ENCODE measurements around the gene FLOT1.

FLOT1 gene

GRCh38 chr6:30742316-30743098 is at the start of gene FLOT1:
TSS of gene FLOT1 (minus strand) at chr6:30742687. CDS start at chr6:30742189, 498 bp downstream.
- Histone ChIP-seq H3K4me3 (ENCODE audit: low read length) (peak within 1 kb of the TSS; percentile 72), H3K9ac (ENCODE audit: low read length) (peak within 1 kb of the TSS; percentile 98), H3K36me3 (ENCODE audit: control insufficient read depth, insufficient read depth, low read length) (peaks cover 6% of the 10 kb centered on the region), H3K4me1 (ENCODE audit: control insufficient read depth, insufficient read depth, low read length) (peaks cover 42% of the 10 kb centered on the region), H3K27me3 (ENCODE audit: control insufficient read depth, insufficient read depth, low read length) (no peaks in the 10 kb centered on the region), H3K9me3 (ENCODE audit: control insufficient read depth, low read length) (no peaks in the 10 kb centered on the region)

GRCh38 chr6:30790724-30791383 is 48.4 kb upstream of the FLOT1 start:
- Histone ChIP-seq H3K9ac (ENCODE audit: low read length) (no peak overlapping the region), H3K4me1 (ENCODE audit: control insufficient read depth, insufficient read depth, low read length) (peaks cover 27% of the 10 kb centered on the region), H3K27me3 (ENCODE audit: control insufficient read depth, insufficient read depth, low read length) (no peaks in the 10 kb centered on the region), H3K9me3 (ENCODE audit: control insufficient read depth, low read length) (no peaks in the 10 kb centered on the region), H3K4me3 (ENCODE audit: low read length) (no peak overlapping the region), H3K36me3 (ENCODE audit: control insufficient read depth, insufficient read depth, low read length) (no peaks in the 10 kb centered on the region)

GRCh38 chr6:30789606-30790005 is 47.1 kb upstream of the FLOT1 start:
- peaks cover 27% of the 10 kb centered on the region for H3K4me1 ChIP-seq (ENCODE audit: control insufficient read depth, insufficient read depth, low read length)

GRCh38 chr6:30787954-30788353 is 45.5 kb upstream of the FLOT1 start:
- no peak overlapping the region for H3K9ac ChIP-seq (ENCODE audit: low read length)
- no peaks in the 10 kb centered on the region for H3K27me3 ChIP-seq (ENCODE audit: control insufficient read depth, insufficient read depth, low read length)
- H3K36me3 ChIP-seq (ENCODE audit: control insufficient read depth, insufficient read depth, low read length), result no peaks in the 10 kb centered on the region
- peaks cover 17% of the 10 kb centered on the region for H3K4me1 ChIP-seq (ENCODE audit: control insufficient read depth, insufficient read depth, low read length)
- no peak overlapping the region for H3K4me3 ChIP-seq (ENCODE audit: low read length)
- no peaks in the 10 kb centered on the region for H3K9me3 ChIP-seq (ENCODE audit: control insufficient read depth, low read length)

More at GRCh38 chr6:30789606-30790005, 47.1 kb upstream of the FLOT1 start:
- no peaks in the 10 kb centered on the region for H3K9me3 ChIP-seq (ENCODE audit: control insufficient read depth, low read length)
- H3K9ac ChIP-seq (ENCODE audit: low read length), result no peak overlapping the region
- H3K4me3 ChIP-seq (ENCODE audit: low read length), result no peak overlapping the region
- no peaks in the 10 kb centered on the region for H3K36me3 ChIP-seq (ENCODE audit: control insufficient read depth, insufficient read depth, low read length)
- no peaks in the 10 kb centered on the region for H3K27me3 ChIP-seq (ENCODE audit: control insufficient read depth, insufficient read depth, low read length)

- H3K4me1 ChIP-seq (ENCODE audit: control insufficient read depth, insufficient read depth, low read length), result peaks cover 47% of the 10 kb centered on the region
- no peaks in the 10 kb centered on the region for H3K36me3 ChIP-seq (ENCODE audit: control insufficient read depth, insufficient read depth, low read length)
- no peaks in the 10 kb centered on the region for H3K9me3 ChIP-seq (ENCODE audit: control insufficient read depth, low read length)
- H3K27me3 ChIP-seq (ENCODE audit: control insufficient read depth, insufficient read depth, low read length), result no peaks in the 10 kb centered on the region
- H3K9ac ChIP-seq (ENCODE audit: low read length), result peak overlapping the region; percentile 57
- no peak overlapping the region for H3K4me3 ChIP-seq (ENCODE audit: low read length)
Measured at GRCh38 chr6:30782425-30783014, 40.0 kb upstream of the FLOT1 start.

GRCh38 chr6:30781743-30782424 is 39.4 kb upstream of the FLOT1 start:
- Histone ChIP-seq H3K4me3 (ENCODE audit: low read length) (no peak overlapping the region), H3K4me1 (ENCODE audit: control insufficient read depth, insufficient read depth, low read length) (peaks cover 53% of the 10 kb centered on the region), H3K27me3 (ENCODE audit: control insufficient read depth, insufficient read depth, low read length) (no peaks in the 10 kb centered on the region), H3K9ac (ENCODE audit: low read length) (peak overlapping the region; percentile 57), H3K9me3 (ENCODE audit: control insufficient read depth, low read length) (no peaks in the 10 kb centered on the region), H3K36me3 (ENCODE audit: control insufficient read depth, insufficient read depth, low read length) (no peaks in the 10 kb centered on the region)

- H3K9me3 ChIP-seq (ENCODE audit: control insufficient read depth, low read length), result no peaks in the 10 kb centered on the region
- H3K27me3 ChIP-seq (ENCODE audit: control insufficient read depth, insufficient read depth, low read length), result no peaks in the 10 kb centered on the region
- H3K4me3 ChIP-seq (ENCODE audit: low read length), result no peak overlapping the region
- no peaks in the 10 kb centered on the region for H3K36me3 ChIP-seq (ENCODE audit: control insufficient read depth, insufficient read depth, low read length)
- H3K4me1 ChIP-seq (ENCODE audit: control insufficient read depth, insufficient read depth, low read length), result peaks cover 54% of the 10 kb centered on the region
- H3K9ac ChIP-seq (ENCODE audit: low read length), result peak overlapping the region; percentile 57
Measured at GRCh38 chr6:30781395-30781742, 38.9 kb upstream of the FLOT1 start.

- H3K36me3 ChIP-seq (ENCODE audit: control insufficient read depth, insufficient read depth, low read length), result no peaks in the 10 kb centered on the region
- no peak overlapping the region for H3K9ac ChIP-seq (ENCODE audit: low read length)
- peaks cover 54% of the 10 kb centered on the region for H3K4me1 ChIP-seq (ENCODE audit: control insufficient read depth, insufficient read depth, low read length)
- no peak overlapping the region for H3K4me3 ChIP-seq (ENCODE audit: low read length)
- no peaks in the 10 kb centered on the region for H3K27me3 ChIP-seq (ENCODE audit: control insufficient read depth, insufficient read depth, low read length)
- H3K9me3 ChIP-seq (ENCODE audit: control insufficient read depth, low read length), result no peaks in the 10 kb centered on the region
Measured at GRCh38 chr6:30780642-30780920, 38.1 kb upstream of the FLOT1 start.

GRCh38 chr6:30779850-30780641 is 37.6 kb upstream of the FLOT1 start:
- no peak overlapping the region for H3K4me3 ChIP-seq (ENCODE audit: low read length)
- H3K4me1 ChIP-seq (ENCODE audit: control insufficient read depth, insufficient read depth, low read length), result peaks cover 54% of the 10 kb centered on the region
- H3K36me3 ChIP-seq (ENCODE audit: control insufficient read depth, insufficient read depth, low read length), result no peaks in the 10 kb centered on the region
- no peaks in the 10 kb centered on the region for H3K9me3 ChIP-seq (ENCODE audit: control insufficient read depth, low read length)
- H3K9ac ChIP-seq (ENCODE audit: low read length), result peak overlapping the region; percentile 7
- no peaks in the 10 kb centered on the region for H3K27me3 ChIP-seq (ENCODE audit: control insufficient read depth, insufficient read depth, low read length)

GRCh38 chr6:30778001-30778635 is 35.6 kb upstream of the FLOT1 start:
- Histone ChIP-seq H3K9ac (ENCODE audit: low read length) (no peak overlapping the region), H3K4me3 (ENCODE audit: low read length) (no peak overlapping the region), H3K4me1 (ENCODE audit: control insufficient read depth, insufficient read depth, low read length) (peaks cover 54% of the 10 kb centered on the region), H3K9me3 (ENCODE audit: control insufficient read depth, low read length) (no peaks in the 10 kb centered on the region), H3K27me3 (ENCODE audit: control insufficient read depth, insufficient read depth, low read length) (no peaks in the 10 kb centered on the region), H3K36me3 (ENCODE audit: control insufficient read depth, insufficient read depth, low read length) (no peaks in the 10 kb centered on the region)

GRCh38 chr6:30777155-30777485 is 34.6 kb upstream of the FLOT1 start:
- H3K9ac ChIP-seq (ENCODE audit: low read length), result peak overlapping the region; percentile 8
- H3K4me1 ChIP-seq (ENCODE audit: control insufficient read depth, insufficient read depth, low read length), result peaks cover 48% of the 10 kb centered on the region
- no peaks in the 10 kb centered on the region for H3K27me3 ChIP-seq (ENCODE audit: control insufficient read depth, insufficient read depth, low read length)
- no peaks in the 10 kb centered on the region for H3K9me3 ChIP-seq (ENCODE audit: control insufficient read depth, low read length)
- no peaks in the 10 kb centered on the region for H3K36me3 ChIP-seq (ENCODE audit: control insufficient read depth, insufficient read depth, low read length)
- H3K4me3 ChIP-seq (ENCODE audit: low read length), result no peak overlapping the region

Data from mucosa of stomach (tissue), 1 donor.